Retinal pigment epithelial cell (primary cell): Measurements from ENCODE around the gene HMG20A.
"Not testable (repeated sequence)": the region's sequence is repeated elsewhere in the genome, so short reads cannot be mapped to it uniquely, and the experiment has no call there.

ENCODE experiments used
- DNase-seq: peaks from one replicate; pipeline ENCODE4 v3.0.0-alpha.2; 2010; ENCODE audit warnings: low read depth
- H3K4me3 ChIP-seq: 2 replicates; pipeline ENCODE4 v1.5.1; 2011; ENCODE audit warnings: mild to moderate bottlenecking, low read length, control low read depth, moderate library complexity
- TF ChIP-seq, protein P1 (sequence below): conservative IDR thresholded peaks from 2 replicates; pipeline ENCODE4 v1.5.1; 2011; ENCODE audit warnings: low read depth, low read length, control low read depth, inconsistent platforms

The HMG20A gene

DNA sequence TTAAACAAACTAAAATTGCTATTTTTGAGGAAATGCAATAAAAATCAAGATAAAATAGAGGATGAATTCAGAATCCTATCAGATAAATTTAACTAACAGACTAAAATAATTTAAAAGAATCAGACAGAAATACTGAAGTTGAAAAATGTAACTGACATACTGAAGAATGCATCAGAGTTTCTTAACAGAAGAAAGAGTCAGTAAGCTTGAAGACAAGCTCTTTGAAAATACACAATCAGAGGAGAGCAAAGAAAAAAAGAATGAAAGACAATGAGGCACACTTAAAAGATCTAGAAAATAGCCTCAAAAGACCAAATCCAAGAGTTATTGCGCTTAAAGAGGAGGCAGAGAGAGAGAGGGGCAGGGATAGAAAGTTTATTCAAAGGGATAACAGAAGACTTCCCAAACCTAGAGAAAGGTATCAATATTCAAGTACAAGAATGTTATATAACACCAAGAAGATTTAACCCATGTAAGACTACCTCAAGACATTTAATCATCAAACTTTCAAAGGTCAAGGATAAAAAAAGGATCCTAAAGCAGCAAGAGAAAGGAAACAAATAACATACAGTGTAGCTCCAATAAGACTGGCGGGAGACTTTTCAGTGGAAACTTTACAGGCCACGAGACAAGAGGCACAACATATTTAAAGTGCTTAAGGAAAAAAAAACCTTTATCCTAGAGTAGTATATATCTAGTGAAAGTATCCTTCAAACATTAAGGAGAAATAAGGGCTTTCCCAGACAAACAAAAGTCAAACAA lies 25.5 kb upstream of the HMG20A start:
- DNase-seq, result no peak
- H3K4me3 ChIP-seq, result no peak overlapping the region
- TF ChIP-seq, protein P1, sequence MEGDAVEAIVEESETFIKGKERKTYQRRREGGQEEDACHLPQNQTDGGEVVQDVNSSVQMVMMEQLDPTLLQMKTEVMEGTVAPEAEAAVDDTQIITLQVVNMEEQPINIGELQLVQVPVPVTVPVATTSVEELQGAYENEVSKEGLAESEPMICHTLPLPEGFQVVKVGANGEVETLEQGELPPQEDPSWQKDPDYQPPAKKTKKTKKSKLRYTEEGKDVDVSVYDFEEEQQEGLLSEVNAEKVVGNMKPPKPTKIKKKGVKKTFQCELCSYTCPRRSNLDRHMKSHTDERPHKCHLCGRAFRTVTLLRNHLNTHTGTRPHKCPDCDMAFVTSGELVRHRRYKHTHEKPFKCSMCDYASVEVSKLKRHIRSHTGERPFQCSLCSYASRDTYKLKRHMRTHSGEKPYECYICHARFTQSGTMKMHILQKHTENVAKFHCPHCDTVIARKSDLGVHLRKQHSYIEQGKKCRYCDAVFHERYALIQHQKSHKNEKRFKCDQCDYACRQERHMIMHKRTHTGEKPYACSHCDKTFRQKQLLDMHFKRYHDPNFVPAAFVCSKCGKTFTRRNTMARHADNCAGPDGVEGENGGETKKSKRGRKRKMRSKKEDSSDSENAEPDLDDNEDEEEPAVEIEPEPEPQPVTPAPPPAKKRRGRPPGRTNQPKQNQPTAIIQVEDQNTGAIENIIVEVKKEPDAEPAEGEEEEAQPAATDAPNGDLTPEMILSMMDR, result no peak

DNA sequence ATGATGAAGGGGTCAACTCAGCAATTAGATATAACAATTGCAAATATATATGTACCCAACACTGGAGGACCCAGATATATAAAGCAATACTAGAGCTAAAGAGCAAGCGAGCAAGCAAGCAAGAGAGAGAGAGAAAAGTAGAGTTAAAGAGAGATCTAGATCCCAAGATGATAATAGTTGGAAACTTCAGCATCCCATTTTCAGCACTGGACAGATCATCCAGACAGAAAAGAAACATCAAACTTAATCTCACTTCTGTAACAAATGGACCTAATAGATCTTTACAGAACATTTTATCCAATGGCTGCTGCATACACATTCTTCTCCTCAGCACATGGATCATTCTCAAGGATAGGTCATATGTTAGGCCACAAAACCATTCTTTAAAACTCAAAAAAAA lies 24.0 kb upstream of the HMG20A start:
- no peak overlapping the region for H3K4me3 ChIP-seq
- TF ChIP-seq, protein P1, result no peak
- DNase-seq, result no peak

DNA sequence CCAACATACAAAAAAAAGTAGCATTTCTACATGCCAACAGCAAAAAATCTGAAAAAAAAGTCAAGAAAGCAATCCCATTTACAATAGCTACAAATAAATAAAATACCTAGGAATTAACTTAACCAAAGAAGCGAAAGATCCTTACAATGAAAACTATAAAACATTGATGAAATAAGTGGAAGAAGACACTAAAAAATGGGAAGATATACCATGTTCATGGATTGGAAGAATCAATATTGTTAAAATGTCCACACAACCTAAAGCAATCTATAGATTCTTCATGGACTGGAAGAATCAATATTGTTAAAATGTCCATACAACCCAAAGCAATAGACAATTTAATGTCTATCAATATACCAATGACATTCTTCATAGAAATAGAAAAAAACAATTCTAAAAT lies 21.8 kb upstream of the HMG20A start:
- H3K4me3 ChIP-seq, result no peak overlapping the region
- TF ChIP-seq, protein P1, result no peak
- DNase-seq, result no peak

DNA sequence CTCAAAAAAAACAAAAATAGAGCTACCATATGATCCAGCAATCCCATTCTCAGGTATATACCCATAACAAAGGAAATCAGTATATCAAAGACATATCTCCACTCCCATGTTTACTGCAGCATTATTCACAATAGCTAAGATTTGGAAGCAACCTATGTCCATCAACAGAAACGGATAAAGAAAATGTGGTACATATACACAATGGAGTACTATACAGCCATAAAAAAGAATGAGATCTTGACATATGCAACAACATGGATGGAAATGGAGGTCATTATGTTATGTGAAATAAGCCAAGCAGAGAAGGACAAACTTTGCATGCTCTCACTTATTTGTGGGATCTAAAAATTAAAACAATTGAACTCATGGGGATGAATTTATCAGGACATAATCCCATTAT lies 20.4 kb upstream of the HMG20A start:
- no peak for DNase-seq
- TF ChIP-seq, protein P1, result no peak

DNA sequence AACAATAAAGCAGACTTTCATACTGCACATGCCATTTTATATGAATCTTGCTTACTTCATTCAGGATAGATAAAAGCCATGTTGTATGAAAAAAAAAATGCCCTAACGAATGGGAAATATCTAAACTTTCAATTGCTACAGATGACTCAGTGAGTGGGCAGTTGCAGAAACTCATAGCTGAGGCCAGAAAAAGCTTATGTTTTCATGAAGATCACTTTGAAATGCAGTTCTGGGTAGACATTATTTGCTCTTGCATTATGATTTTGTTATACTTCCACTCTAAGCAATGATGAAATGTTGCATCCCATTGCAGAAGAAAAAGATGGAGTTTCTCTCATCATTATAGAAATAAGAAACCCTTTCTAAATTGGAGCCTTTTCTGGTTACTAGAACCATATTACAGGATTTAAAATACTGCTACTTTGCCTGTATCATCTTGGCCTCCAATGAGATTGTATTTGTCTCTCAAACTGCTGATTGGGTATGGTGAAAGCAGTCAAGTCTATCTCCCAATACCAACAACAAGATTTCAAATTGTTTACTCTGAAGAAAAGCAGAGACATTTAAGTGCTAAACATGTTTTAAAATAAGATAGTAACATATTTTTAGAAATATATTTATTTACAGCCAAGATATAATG lies 17.8 kb upstream of the HMG20A start:
- DNase-seq, result no peak
- no peak overlapping the region for H3K4me3 ChIP-seq
- TF ChIP-seq, protein P1, result no peak

More for the DNA sequence above, 20.4 kb upstream of the HMG20A start:
- no peak overlapping the region for H3K4me3 ChIP-seq

DNA sequence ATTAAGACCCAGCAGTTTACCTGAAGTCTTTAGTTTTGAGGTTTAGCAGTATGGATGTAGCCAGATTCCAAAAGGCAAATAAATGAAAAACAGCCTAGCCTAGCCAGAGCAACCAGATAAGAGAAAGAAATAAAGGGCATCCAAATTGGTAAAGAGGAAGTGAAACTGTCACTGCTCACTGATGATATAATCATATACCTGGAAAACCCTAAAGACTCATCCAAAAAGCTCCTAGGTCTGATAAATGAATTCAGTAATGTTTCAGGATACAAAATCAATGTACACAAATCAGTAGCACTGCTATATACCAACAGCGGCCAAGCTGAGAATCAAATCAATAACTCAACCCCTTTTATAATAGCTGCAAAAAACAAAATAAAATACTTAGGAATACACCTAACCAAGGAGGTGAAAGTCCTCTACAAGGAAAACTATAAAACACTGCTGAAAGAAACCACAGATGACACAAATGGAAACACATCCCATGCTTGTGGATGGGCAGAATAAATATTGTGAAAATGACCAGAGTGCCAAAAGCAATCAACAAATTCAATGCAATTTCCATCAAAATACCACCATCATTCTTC lies 14.4 kb upstream of the HMG20A start:
- not testable (repeated sequence) for DNase-seq, H3K4me3 ChIP-seq

DNA sequence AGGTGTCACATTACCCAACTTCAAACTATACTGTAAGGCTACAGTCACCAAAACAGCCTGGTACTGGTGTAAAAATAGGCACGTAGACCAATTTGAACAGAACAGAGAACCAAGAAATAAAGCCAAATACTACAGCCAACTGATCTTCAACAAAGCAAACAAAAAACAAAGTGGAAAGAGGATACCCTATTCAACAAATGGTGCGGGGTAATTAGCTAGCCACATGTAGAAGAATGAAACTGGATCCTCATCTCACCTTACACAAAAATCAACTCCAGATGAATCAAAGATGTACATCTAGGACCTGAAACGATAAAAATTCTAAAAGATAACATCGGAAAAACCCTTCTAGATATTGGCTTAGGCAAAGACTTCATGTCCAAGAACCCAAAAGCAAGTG lies 13.8 kb upstream of the HMG20A start:
- no peak overlapping the region for H3K4me3 ChIP-seq
- TF ChIP-seq, protein P1, result no peak
- DNase-seq, result no peak
